PC-3 (cell line): ENCODE measurements around the gene HDAC5. TPM values are rescaled to one million over a fixed set of nuclear protein-coding genes. Genes with fewer than 3 reads are reported as not detected.
"Not testable (repeated sequence)": the region's sequence is repeated elsewhere in the genome, so short reads cannot be mapped to it uniquely, and the experiment has no call there.

Source experiments
- ATAC-seq: fragments of 200-7000 bp; cut with Tn5 transposase; 2 replicates; pipeline ENCODE4 v1.9.1; 2020; ENCODE audit warnings: mild to moderate bottlenecking, moderate library complexity
- BruUV-seq: library from RNA; stranded (reverse); fragments of 400-500 nt; replicated peaks from 2 replicates; lab custom pipeline; 2021; lab: Mats Ljungman, UMichigan
- CTCF ChIA-PET: fragments of 300-600 bp; sonication (Branson Sonifier 250); formaldehyde crosslinking; loops from one replicate; lab custom pipeline; 2022; ENCODE audit warnings: antibody characterized with exemption; lab: Charles Lee
- POLR2A ChIA-PET: fragments of 300-600 bp; sonication (Branson Sonifier 250); formaldehyde crosslinking; loops from one replicate; lab custom pipeline; 2022; ENCODE audit warnings: antibody characterized with exemption; ENCODE audit not compliant: unreplicated experiment; lab: Charles Lee
- DNase-seq: peaks from one replicate; pipeline ENCODE4 v3.0.0-alpha.2; 2015
- H2AFZ ChIP-seq: fragments of 300-600 bp; sonication (generic); 2 replicates; pipeline ENCODE4 v1.6.0; 2016; ENCODE audit warnings: antibody characterized with exemption, low read length
- H3F3A ChIP-seq: fragments of 300-600 bp; sonication (generic); one replicate; pipeline ENCODE4 v1.6.0; 2017; ENCODE audit warnings: antibody characterized with exemption, low read length, control low read depth, mild to moderate bottlenecking; ENCODE audit not compliant: unreplicated experiment
- H3K27ac ChIP-seq: fragments of 300-600 bp; sonication (generic); 2 replicates; pipeline ENCODE4 v1.5.1; 2016; ENCODE audit warnings: mild to moderate bottlenecking, low read length
- H3K27me3 ChIP-seq: fragments of 300-600 bp; sonication (generic); 2 replicates; pipeline ENCODE4 v1.6.1; 2016; ENCODE audit warnings: low read length, mixed read lengths
- H3K36me3 ChIP-seq: fragments of 300-600 bp; sonication (generic); 2 replicates; pipeline ENCODE4 v1.6.1; 2016; ENCODE audit warnings: low read depth, mixed run types, low read length, mixed read lengths
- H3K4me1 ChIP-seq: fragments of 300-600 bp; sonication (generic); 2 replicates; pipeline ENCODE4 v1.5.1; 2016; ENCODE audit warnings: low read length; ENCODE audit not compliant: insufficient read depth
- H3K4me2 ChIP-seq: fragments of 300-600 bp; sonication (generic); 2 replicates; pipeline ENCODE4 v1.6.0; 2016; ENCODE audit warnings: low read length
- H3K4me3 ChIP-seq: fragments of 300-600 bp; sonication (generic); 2 replicates; pipeline ENCODE4 v1.5.1; 2016; ENCODE audit warnings: mild to moderate bottlenecking, low read length, mixed read lengths
- H3K79me2 ChIP-seq: fragments of 300-600 bp; sonication (generic); 2 replicates; pipeline ENCODE4 v1.6.1; 2017; ENCODE audit warnings: low read length, mixed read lengths
- H3K9ac ChIP-seq: fragments of 300-600 bp; sonication (generic); 2 replicates; pipeline ENCODE4 v1.6.0; 2016; ENCODE audit warnings: mild to moderate bottlenecking, low read length
- H3K9me2 ChIP-seq: fragments of 300-600 bp; sonication (generic); replicated peaks from 2 replicates; pipeline ENCODE4 v1.6.1; 2016; ENCODE audit warnings: mixed run types, low read length, mixed read lengths
- H3K9me3 ChIP-seq: fragments of 300-600 bp; sonication (generic); 2 replicates; pipeline ENCODE4 v1.6.1; 2016; ENCODE audit warnings: low read length, mixed read lengths
- H4K20me1 ChIP-seq: fragments of 300-600 bp; sonication (generic); 2 replicates; pipeline ENCODE4 v1.6.1; 2016; ENCODE audit warnings: low read length, mixed read lengths
- EZH2 ChIP-seq: fragments of 300-600 bp; sonication (generic); IDR thresholded peaks from one replicate; pipeline ENCODE4 v1.6.1; 2017; ENCODE audit warnings: antibody characterized with exemption, mild to moderate bottlenecking, low read length; ENCODE audit not compliant: unreplicated experiment
- EZH2phosphoT487 ChIP-seq: fragments of 300-600 bp; sonication (generic); IDR thresholded peaks from 2 replicates; pipeline ENCODE4 v1.6.1; 2018; ENCODE audit warnings: mild to moderate bottlenecking, antibody characterized with exemption, low read length, borderline replicate concordance
- intact Hi-C: fragments of 100-400 bp; cut with micrococcal nuclease; formaldehyde crosslinking; loops from 2 replicates; pipeline ENCODE4 v1.9.0; 2023
- total RNA-seq: library from RNA; depleted of rRNA; stranded (reverse); fragments of >200 nt; gene quantifications from 2 replicates; pipeline ENCODE4 v1.2.3, GENCODE V29; 2014
- TF ChIP-seq, protein P1 (sequence below): fragments of 300-600 bp; sonication (generic); conservative IDR thresholded peaks from 2 replicates; pipeline ENCODE4 v1.5.1; 2017; ENCODE audit warnings: antibody characterized with exemption, low read depth, mild to moderate bottlenecking, low read length

The HDAC5 gene
- total RNA-seq, 1 experiment from 2014 or later, result 39.1 TPM

DNA sequence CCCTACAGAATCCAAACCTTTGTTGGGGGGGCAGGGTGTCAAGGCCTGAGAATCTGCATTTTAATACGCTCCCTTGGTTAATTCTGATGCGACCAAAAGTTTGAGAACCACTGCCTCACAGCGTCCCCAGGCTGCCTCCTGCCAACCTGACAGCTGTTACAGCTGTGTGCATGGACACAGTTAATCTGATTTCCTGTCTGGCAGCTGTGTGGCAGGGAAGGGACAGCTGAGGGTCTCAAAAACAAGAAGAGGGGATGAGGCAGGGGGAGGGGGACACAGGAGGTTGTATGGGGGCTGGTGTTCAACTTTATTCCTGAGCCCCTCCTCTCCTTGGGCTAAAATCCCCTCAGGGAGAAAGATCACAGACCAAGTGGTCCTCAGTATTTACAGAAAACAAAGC is 17.5 kb downstream of the HDAC5 start:
- H2AFZ ChIP-seq, result no peak overlapping the region
- no peaks in the 10 kb centered on the region for H3K79me2 ChIP-seq
- H3K4me1 ChIP-seq, result peaks cover 11% of the 10 kb centered on the region
- H3K4me3 ChIP-seq, result no peak overlapping the region
- H3K27ac ChIP-seq, result no peak overlapping the region
- POLR2A ChIA-PET, result no interaction called here
- CTCF ChIA-PET, result no interaction called here
- ATAC-seq (no peak), DNase-seq (no peak)
- no peak for TF ChIP-seq EZH2phosphoT487
- no peak for TF ChIP-seq EZH2
- TF ChIP-seq, protein P1, sequence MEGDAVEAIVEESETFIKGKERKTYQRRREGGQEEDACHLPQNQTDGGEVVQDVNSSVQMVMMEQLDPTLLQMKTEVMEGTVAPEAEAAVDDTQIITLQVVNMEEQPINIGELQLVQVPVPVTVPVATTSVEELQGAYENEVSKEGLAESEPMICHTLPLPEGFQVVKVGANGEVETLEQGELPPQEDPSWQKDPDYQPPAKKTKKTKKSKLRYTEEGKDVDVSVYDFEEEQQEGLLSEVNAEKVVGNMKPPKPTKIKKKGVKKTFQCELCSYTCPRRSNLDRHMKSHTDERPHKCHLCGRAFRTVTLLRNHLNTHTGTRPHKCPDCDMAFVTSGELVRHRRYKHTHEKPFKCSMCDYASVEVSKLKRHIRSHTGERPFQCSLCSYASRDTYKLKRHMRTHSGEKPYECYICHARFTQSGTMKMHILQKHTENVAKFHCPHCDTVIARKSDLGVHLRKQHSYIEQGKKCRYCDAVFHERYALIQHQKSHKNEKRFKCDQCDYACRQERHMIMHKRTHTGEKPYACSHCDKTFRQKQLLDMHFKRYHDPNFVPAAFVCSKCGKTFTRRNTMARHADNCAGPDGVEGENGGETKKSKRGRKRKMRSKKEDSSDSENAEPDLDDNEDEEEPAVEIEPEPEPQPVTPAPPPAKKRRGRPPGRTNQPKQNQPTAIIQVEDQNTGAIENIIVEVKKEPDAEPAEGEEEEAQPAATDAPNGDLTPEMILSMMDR, result no peak
- no peaks in the 10 kb centered on the region for H4K20me1 ChIP-seq
- H3K9ac ChIP-seq, result no peak overlapping the region
- no peaks in the 10 kb centered on the region for H3K27me3 ChIP-seq
- H3K4me2 ChIP-seq, result no peak overlapping the region
- no peaks in the 10 kb centered on the region for H3F3A ChIP-seq
- no peaks in the 10 kb centered on the region for H3K9me3 ChIP-seq
- no peaks in the 10 kb centered on the region for H3K9me2 ChIP-seq
- intact Hi-C loops, result no loop called here
- H3K36me3 ChIP-seq, result no peaks in the 10 kb centered on the region
- no TSS peak for BruUV-seq

DNA sequence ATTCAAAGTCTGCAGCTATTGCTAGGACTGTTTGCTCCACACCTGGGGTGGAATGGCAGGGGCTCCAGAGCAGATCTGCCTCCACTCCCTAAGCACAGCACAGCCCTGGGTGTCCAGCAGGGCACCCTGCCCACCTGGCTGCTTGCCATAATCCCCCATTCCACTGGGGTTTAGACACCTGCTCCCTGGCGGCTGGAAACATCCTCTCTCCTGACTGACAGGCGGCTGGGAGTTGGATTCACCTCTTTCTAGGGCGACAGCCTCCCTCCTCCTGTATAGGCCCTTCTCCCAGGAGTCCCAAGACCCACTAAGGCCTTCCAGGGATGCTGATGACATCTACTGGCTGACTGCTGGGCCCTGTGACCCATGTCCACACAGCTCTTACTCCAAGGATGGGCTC is 18.0 kb downstream of the HDAC5 start:
- no peak overlapping the region for H3K9ac ChIP-seq
- ATAC-seq (no peak), DNase-seq (no peak)
- H3K79me2 ChIP-seq, result no peaks in the 10 kb centered on the region
- H3K4me1 ChIP-seq, result peaks cover 7% of the 10 kb centered on the region
- no peaks in the 10 kb centered on the region for H3K9me3 ChIP-seq
- CTCF ChIA-PET, result no interaction called here
- H3K9me2 ChIP-seq, result no peaks in the 10 kb centered on the region
- no peaks in the 10 kb centered on the region for H3K27me3 ChIP-seq
- no peaks in the 10 kb centered on the region for H3K36me3 ChIP-seq
- POLR2A ChIA-PET, result no interaction called here
- no peak overlapping the region for H2AFZ ChIP-seq
- no peaks in the 10 kb centered on the region for H4K20me1 ChIP-seq
- intact Hi-C loops, result no loop called here
- no peak overlapping the region for H3K27ac ChIP-seq
- TF ChIP-seq EZH2phosphoT487 (no peak), EZH2 (no peak)
- TF ChIP-seq, protein P1, result no peak
- H3F3A ChIP-seq, result no peaks in the 10 kb centered on the region
- BruUV-seq, result no TSS peak
- H3K4me2 ChIP-seq, result no peak overlapping the region
- H3K4me3 ChIP-seq, result no peak overlapping the region

DNA sequence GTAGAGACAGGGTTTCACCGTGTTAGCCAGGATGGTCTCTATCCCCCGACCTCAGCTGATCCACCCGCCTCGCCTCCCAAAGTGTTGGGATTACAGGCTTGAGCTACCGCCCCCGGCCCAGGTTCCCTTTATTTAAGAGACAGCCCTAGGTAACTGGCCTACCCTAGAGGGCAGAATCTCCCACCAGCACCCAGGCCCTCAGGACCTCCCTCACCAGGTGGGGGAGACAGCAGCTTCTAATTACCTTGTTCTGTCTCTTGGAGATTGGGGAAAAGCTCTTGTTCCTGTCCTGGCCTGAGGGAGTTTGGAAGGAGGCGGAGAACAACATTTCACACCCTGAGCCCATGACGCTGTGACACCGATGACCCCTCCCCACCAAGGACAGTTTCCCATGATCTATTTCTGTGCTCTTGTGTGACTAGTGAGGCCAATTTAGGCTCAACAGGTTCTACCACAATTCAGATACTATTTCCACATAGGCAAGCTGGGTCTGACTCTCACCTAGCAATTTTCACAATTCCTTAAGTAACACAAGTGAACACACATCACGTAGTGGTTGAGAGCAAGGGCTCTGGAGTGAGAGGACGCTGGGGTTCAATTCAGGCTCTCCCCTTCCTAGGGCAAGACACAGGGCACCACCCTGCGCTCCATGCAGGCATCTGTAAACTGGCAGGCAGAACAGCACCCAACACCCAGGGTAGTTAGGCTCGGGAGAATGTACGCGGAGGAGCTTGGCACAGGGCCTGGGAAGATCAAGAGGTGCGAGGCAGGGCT is 20.4 kb downstream of the HDAC5 start:
- Histone ChIP-seq H3K27ac (no peak overlapping the region), H3F3A (no peaks in the 10 kb centered on the region), H3K9me3 (no peaks in the 10 kb centered on the region), H3K27me3 (no peaks in the 10 kb centered on the region), H3K9ac (no peak overlapping the region), H4K20me1 (no peaks in the 10 kb centered on the region), H3K79me2 (no peaks in the 10 kb centered on the region), H3K4me1 (no peaks in the 10 kb centered on the region), H3K9me2 (no peaks in the 10 kb centered on the region), H2AFZ (no peak overlapping the region), H3K36me3 (no peaks in the 10 kb centered on the region), H3K4me2 (no peak overlapping the region), H3K4me3 (no peak overlapping the region)
- intact Hi-C loops, result no loop called here
- POLR2A ChIA-PET, result no interaction called here
- ATAC-seq (no peak), DNase-seq (no peak)
- TF ChIP-seq, protein P1, result no peak
- TF ChIP-seq EZH2phosphoT487, result no peak
- TF ChIP-seq EZH2, result no peak
- CTCF ChIA-PET, result no interaction called here
- BruUV-seq, result no TSS peak

DNA sequence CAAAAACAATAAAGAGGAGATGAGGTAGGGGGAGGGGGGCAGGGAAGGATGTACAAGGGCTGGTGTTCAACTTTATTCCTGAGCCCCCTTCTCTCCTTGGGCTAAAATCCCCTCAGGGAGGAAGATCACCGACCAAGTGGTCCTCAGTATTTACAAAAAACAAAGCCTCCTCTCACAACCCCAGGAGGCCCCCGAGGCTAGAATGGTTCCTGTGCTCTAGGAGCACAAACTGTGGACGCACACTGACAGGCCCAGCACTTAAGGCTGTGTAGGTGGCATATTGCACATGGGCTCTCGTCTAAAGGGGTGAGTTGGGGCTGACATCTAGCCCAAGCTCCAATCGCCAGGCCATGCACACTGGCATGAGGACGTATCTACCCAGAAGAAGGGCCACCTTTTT is 21.6 kb downstream of the HDAC5 start:
- H3K27ac ChIP-seq, H3K9ac ChIP-seq, H3K79me2 ChIP-seq, DNase-seq, H3K4me1 ChIP-seq, H3K4me2 ChIP-seq, H3K9me2 ChIP-seq, H3F3A ChIP-seq, ATAC-seq, intact Hi-C loops, BruUV-seq, H4K20me1 ChIP-seq, H3K27me3 ChIP-seq, H3K4me3 ChIP-seq, POLR2A ChIA-PET, H2AFZ ChIP-seq, H3K9me3 ChIP-seq, H3K36me3 ChIP-seq: not testable (repeated sequence)
- CTCF ChIA-PET, result interaction anchor here (0.6 kb wide), 1 partner anchor 158 kb away, joined by 4 read pairs; no protein-coding TSS in a partner anchor
